Calu3 (cell line): ENCODE results near the gene ZNF527. TPM values are rescaled to one million over a fixed set of nuclear protein-coding genes. Genes with fewer than 3 reads are reported as not detected.

Experiments
- BruUV-seq: library from RNA; stranded (reverse); fragments of 400-500 nt; replicated peaks from 2 replicates; lab custom pipeline; 2021; lab: Mats Ljungman, UMichigan
- CTCF ChIA-PET: fragments of 300-600 bp; sonication (Branson Sonifier 250); formaldehyde crosslinking; loops from one replicate; lab custom pipeline; 2022; ENCODE audit warnings: antibody characterized with exemption; lab: Charles Lee
- DNase-seq: peaks from one replicate; pipeline ENCODE4 v3.0.0; 2022
- H3K27ac Mint-ChIP-seq: one replicate; pipeline ENCODE4 v1.8.0; 2022; ENCODE audit warnings: mixed read lengths; ENCODE audit not compliant: unreplicated experiment
- H3K27me3 Mint-ChIP-seq: one replicate; pipeline ENCODE4 v1.8.0; 2022; ENCODE audit warnings: mixed read lengths; ENCODE audit not compliant: unreplicated experiment
- H3K36me3 Mint-ChIP-seq: one replicate; pipeline ENCODE4 v1.8.0; 2022; ENCODE audit warnings: mild to moderate bottlenecking, moderate library complexity, mixed read lengths; ENCODE audit not compliant: insufficient read depth, unreplicated experiment
- H3K4me1 Mint-ChIP-seq: one replicate; pipeline ENCODE4 v1.8.0; 2022; ENCODE audit warnings: mild to moderate bottlenecking, low read depth, mixed read lengths; ENCODE audit not compliant: unreplicated experiment
- H3K4me3 Mint-ChIP-seq: one replicate; pipeline ENCODE4 v1.8.0; 2022; ENCODE audit warnings: mild to moderate bottlenecking, low read depth, moderate library complexity, mixed read lengths; ENCODE audit not compliant: unreplicated experiment
- H3K9me3 Mint-ChIP-seq: one replicate; pipeline ENCODE4 v1.8.0; 2022; ENCODE audit warnings: low read depth, mixed read lengths; ENCODE audit not compliant: unreplicated experiment
- CTCF ChIP-seq: fragments of 200-600 bp; IDR thresholded peaks from one replicate; pipeline ENCODE4 v1.8.0; 2022; ENCODE audit warnings: antibody characterized with exemption; ENCODE audit not compliant: unreplicated experiment
- intact Hi-C: fragments of 100-400 bp; cut with micrococcal nuclease; formaldehyde crosslinking; loops from one replicate; pipeline ENCODE4 v1.10.0; 2022; ENCODE audit not compliant: unreplicated experiment
- total RNA-seq: library from RNA; stranded (reverse); gene quantifications from 2 replicates; pipeline ENCODE4 v1.2.3, GENCODE V29; 2022

Gene ZNF527
- total RNA-seq, 1 experiment from 2014 or later = 6.3 TPM

- Mint-ChIP-seq H3K4me3 (no peak overlapping the region), H3K36me3 (no peaks in the 10 kb centered on the region), H3K4me1 (no peaks in the 10 kb centered on the region), H3K9me3 (peaks cover 15% of the 10 kb centered on the region), H3K27ac (no peak overlapping the region), H3K27me3 (no peaks in the 10 kb centered on the region)
- CTCF ChIA-PET = no interaction called here
- intact Hi-C loops = no loop called here
- no TSS peak for BruUV-seq
- no peak for DNase-seq
- TF ChIP-seq CTCF = no peak
Measured at GRCh38 chr19:37412700-37413099, 41.8 kb downstream of the ZNF527 start.

- CTCF ChIA-PET = no interaction called here
- no peak for DNase-seq
- Mint-ChIP-seq H3K36me3 (no peaks in the 10 kb centered on the region), H3K27me3 (no peaks in the 10 kb centered on the region), H3K9me3 (peaks cover 17% of the 10 kb centered on the region), H3K27ac (no peak overlapping the region), H3K4me3 (no peak overlapping the region), H3K4me1 (no peaks in the 10 kb centered on the region)
- no TSS peak for BruUV-seq
- no peak for TF ChIP-seq CTCF
- intact Hi-C loops = no loop called here
Measured at GRCh38 chr19:37413313-37414084, 42.6 kb downstream of the ZNF527 start.

Other genes starting within 250 kb of the ZNF527 start
- 7.5 and 12.6 TPM in 2 replicates for gene ZNF585A, start 198.4 kb upstream of the ZNF527 start, total RNA-seq
- gene ZNF585B, start 160.6 kb upstream of the ZNF527 start, total RNA-seq = 14.0 and 14.8 TPM in 2 replicates
- gene ZNF383, start 152.9 kb upstream of the ZNF527 start, total RNA-seq = 7.1 and 8.4 TPM in 2 replicates
- 2.8 and 3.8 TPM in 2 replicates for gene ZNF569, start 96.3 kb downstream of the ZNF527 start, total RNA-seq
- gene ZNF570, start 98.3 kb downstream of the ZNF527 start, total RNA-seq = 2.9 and 3.3 TPM in 2 replicates
- not detected in 2 replicates for gene ZNF793, start 135.8 kb downstream of the ZNF527 start, total RNA-seq
- gene ZNF571, start 223.7 kb downstream of the ZNF527 start, total RNA-seq = 4.3 and 7.3 TPM in 2 replicates
- 0.42 and 1.7 TPM in 2 replicates for gene ZNF540, start 223.8 kb downstream of the ZNF527 start, total RNA-seq